Gastroesophageal sphincter (tissue), 3 donors: Measurements from ENCODE around the gene GPR132.

Experiments used
- CTCF ChIP-seq, 4 experiments: fragments of 200-600 bp in 2 of 4; fragments of 450-650 bp in 2 of 4; sonication (generic) in 1 of 4; IDR thresholded peaks; one replicate each; pipeline ENCODE4 v1.5.1; 2017 to 2019; ENCODE audit warnings: antibody characterized with exemption in 4 of 4, mild to moderate bottlenecking in 2 of 4, moderate library complexity in 2 of 4
- EP300 ChIP-seq: sonication (generic); formaldehyde crosslinking; IDR thresholded peaks from one replicate; pipeline ENCODE4 v1.6.1; 2017; ENCODE audit warnings: antibody characterized with exemption, mild to moderate bottlenecking
- POLR2A ChIP-seq, 2 donors: fragments of 450-650 bp; IDR thresholded peaks; one replicate each; pipeline ENCODE4 v1.6.1; 2017; ENCODE audit warnings: antibody characterized with exemption in 2 of 2, mild to moderate bottlenecking in 2 of 2, moderate library complexity in 1 of 2
- POLR2AphosphoS5 ChIP-seq: sonication (generic); formaldehyde crosslinking; IDR thresholded peaks from one replicate; pipeline ENCODE4 v1.6.1; 2017; ENCODE audit warnings: antibody characterized with exemption

- TF ChIP-seq POLR2A (IDR thresholded peaks at IDR 0.05), result no peak
- no peak for TF ChIP-seq CTCF (IDR thresholded peaks at IDR 0.05)
- no peak for TF ChIP-seq POLR2AphosphoS5
- no peak for TF ChIP-seq EP300
Measured at GRCh38 chr14:105051182-105052109, 13.8 kb downstream of the GPR132 start.
